ENCODE data around the gene C1QL4.
"Not testable (repeated sequence)": the region's sequence is repeated elsewhere in the genome, so short reads cannot be mapped to it uniquely, and the experiment has no call there.

DNA sequence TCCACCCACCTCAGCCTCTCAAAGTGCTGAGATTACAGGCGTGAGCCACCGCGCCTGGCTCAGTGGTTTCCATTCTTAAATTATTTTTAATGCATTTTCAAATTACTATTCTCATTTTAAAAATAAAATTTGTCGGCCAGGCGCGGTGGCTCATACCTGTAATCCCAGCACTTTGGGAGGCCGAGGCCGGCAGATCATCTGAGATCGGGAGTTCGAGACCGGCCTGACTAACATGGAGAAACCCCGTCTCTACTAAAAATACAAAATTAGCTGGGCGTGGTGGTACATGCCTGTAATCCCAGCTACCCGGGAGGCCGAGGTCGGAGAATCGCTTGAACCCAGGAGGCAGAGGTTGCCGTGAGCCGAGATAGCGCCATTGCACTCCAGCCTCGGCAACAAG lies 3.2 kb downstream of the C1QL4 start:
- TF ChIP-seq POLR2A (IDR thresholded peaks at IDR 0.05), result not testable (repeated sequence)
- TF ChIP-seq, protein P1, sequence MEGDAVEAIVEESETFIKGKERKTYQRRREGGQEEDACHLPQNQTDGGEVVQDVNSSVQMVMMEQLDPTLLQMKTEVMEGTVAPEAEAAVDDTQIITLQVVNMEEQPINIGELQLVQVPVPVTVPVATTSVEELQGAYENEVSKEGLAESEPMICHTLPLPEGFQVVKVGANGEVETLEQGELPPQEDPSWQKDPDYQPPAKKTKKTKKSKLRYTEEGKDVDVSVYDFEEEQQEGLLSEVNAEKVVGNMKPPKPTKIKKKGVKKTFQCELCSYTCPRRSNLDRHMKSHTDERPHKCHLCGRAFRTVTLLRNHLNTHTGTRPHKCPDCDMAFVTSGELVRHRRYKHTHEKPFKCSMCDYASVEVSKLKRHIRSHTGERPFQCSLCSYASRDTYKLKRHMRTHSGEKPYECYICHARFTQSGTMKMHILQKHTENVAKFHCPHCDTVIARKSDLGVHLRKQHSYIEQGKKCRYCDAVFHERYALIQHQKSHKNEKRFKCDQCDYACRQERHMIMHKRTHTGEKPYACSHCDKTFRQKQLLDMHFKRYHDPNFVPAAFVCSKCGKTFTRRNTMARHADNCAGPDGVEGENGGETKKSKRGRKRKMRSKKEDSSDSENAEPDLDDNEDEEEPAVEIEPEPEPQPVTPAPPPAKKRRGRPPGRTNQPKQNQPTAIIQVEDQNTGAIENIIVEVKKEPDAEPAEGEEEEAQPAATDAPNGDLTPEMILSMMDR (IDR thresholded peaks at IDR 0.05), result not testable (repeated sequence)
